Gastroesophageal sphincter (tissue), 3 donors: ENCODE data around the gene RABL6.

Experiments used
- EP300 ChIP-seq: sonication (generic); formaldehyde crosslinking; IDR thresholded peaks from one replicate; pipeline ENCODE4 v1.6.1; 2017; ENCODE audit warnings: antibody characterized with exemption, mild to moderate bottlenecking
- POLR2A ChIP-seq, 2 donors: fragments of 450-650 bp; IDR thresholded peaks; one replicate each; pipeline ENCODE4 v1.6.1; 2017; ENCODE audit warnings: antibody characterized with exemption in 2 of 2, mild to moderate bottlenecking in 2 of 2, moderate library complexity in 1 of 2
- POLR2AphosphoS5 ChIP-seq: sonication (generic); formaldehyde crosslinking; IDR thresholded peaks from one replicate; pipeline ENCODE4 v1.6.1; 2017; ENCODE audit warnings: antibody characterized with exemption
- TF ChIP-seq, protein P1 (sequence below), 4 experiments: fragments of 200-600 bp in 2 of 4; fragments of 450-650 bp in 2 of 4; sonication (generic) in 1 of 4; IDR thresholded peaks; one replicate each; pipeline ENCODE4 v1.5.1; 2017 to 2019; ENCODE audit warnings: antibody characterized with exemption in 4 of 4, mild to moderate bottlenecking in 2 of 4, moderate library complexity in 2 of 4

DNA sequence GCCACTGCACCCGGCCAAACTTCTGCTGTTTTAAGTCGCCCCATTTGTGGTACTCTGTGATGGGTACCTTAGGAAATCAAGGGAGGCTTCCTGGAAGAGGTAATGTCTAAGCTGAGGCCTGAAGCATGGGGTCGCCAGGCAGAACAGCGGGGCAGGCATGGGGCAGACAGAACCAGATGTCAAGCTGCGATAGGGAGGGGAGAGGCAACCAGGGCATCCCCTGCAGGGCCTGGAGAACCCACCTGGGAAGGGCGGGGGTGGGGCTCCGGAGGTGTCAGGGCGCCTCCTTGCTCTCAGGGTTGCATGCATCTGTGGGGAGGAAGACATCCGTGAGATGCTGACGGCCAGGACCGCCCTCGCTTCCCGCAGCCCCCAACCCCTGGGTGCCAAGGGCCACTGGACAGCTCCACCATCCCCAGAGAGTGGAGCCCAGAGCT is 46.2 kb upstream of the RABL6 start:
- TF ChIP-seq POLR2A (IDR thresholded peaks at IDR 0.05) (no peak), EP300 (no peak), POLR2AphosphoS5 (no peak)
- TF ChIP-seq, protein P1, sequence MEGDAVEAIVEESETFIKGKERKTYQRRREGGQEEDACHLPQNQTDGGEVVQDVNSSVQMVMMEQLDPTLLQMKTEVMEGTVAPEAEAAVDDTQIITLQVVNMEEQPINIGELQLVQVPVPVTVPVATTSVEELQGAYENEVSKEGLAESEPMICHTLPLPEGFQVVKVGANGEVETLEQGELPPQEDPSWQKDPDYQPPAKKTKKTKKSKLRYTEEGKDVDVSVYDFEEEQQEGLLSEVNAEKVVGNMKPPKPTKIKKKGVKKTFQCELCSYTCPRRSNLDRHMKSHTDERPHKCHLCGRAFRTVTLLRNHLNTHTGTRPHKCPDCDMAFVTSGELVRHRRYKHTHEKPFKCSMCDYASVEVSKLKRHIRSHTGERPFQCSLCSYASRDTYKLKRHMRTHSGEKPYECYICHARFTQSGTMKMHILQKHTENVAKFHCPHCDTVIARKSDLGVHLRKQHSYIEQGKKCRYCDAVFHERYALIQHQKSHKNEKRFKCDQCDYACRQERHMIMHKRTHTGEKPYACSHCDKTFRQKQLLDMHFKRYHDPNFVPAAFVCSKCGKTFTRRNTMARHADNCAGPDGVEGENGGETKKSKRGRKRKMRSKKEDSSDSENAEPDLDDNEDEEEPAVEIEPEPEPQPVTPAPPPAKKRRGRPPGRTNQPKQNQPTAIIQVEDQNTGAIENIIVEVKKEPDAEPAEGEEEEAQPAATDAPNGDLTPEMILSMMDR (IDR thresholded peaks at IDR 0.05) = no peak
